Epithelial cell of esophagus (primary cell): ENCODE results near the gene GABRB1.

ENCODE experiments used
- DNase-seq: peaks from one replicate; pipeline ENCODE4 v3.0.0; 2010; ENCODE audit warnings: low read depth
- H3K4me3 ChIP-seq: 2 replicates; pipeline ENCODE4 v1.5.1; 2011; ENCODE audit warnings: mild to moderate bottlenecking, low read length, control low read depth
- CTCF ChIP-seq: IDR thresholded peaks from 2 replicates; pipeline ENCODE4 v1.5.1; 2011; ENCODE audit warnings: low read depth, mild to moderate bottlenecking, low read length, control low read depth, inconsistent platforms; ENCODE audit not compliant: insufficient read depth; ENCODE audit errors: missing control alignments

Gene GABRB1

GRCh38 chr4:47057991-47058390 is 26.6 kb downstream of the GABRB1 start:
- TF ChIP-seq CTCF = no peak
- no peak overlapping the region for H3K4me3 ChIP-seq
- DNase-seq = no peak

GRCh38 chr4:47060561-47060960 is 29.2 kb downstream of the GABRB1 start:
- no peak for TF ChIP-seq CTCF
- DNase-seq = no peak
- no peak overlapping the region for H3K4me3 ChIP-seq

GRCh38 chr4:47061435-47061834 is 30.1 kb downstream of the GABRB1 start:
- H3K4me3 ChIP-seq = no peak overlapping the region
- no peak for DNase-seq
- no peak for TF ChIP-seq CTCF

GRCh38 chr4:47065051-47065481 is 33.7 kb downstream of the GABRB1 start:
- no peak for TF ChIP-seq CTCF
- no peak for DNase-seq
- no peak overlapping the region for H3K4me3 ChIP-seq

- no peak for DNase-seq
- no peak for TF ChIP-seq CTCF
- no peak overlapping the region for H3K4me3 ChIP-seq
Measured at GRCh38 chr4:47068986-47069385, 37.6 kb downstream of the GABRB1 start.

- peak; percentile 44 for DNase-seq
- no peak for TF ChIP-seq CTCF
- H3K4me3 ChIP-seq = no peak overlapping the region
Measured at GRCh38 chr4:47071901-47072341, 40.6 kb downstream of the GABRB1 start.

- no peak for TF ChIP-seq CTCF
- DNase-seq = no peak
- H3K4me3 ChIP-seq = no peak overlapping the region
Measured at GRCh38 chr4:47073647-47074046, 42.3 kb downstream of the GABRB1 start.
